Neural cell (in vitro differentiated cells): ENCODE measurements around the gene ELP4. TPM values are rescaled to one million over a fixed set of nuclear protein-coding genes. Genes with fewer than 3 reads are reported as not detected.

Source experiments
- H2AFZ ChIP-seq: fragments of 200-600, 300-800 bp; sonication (generic), shearing (Covaris generic); 2 replicates; pipeline ENCODE4 v1.6.0; 2014; ENCODE audit warnings: low read depth, mild to moderate bottlenecking, antibody characterized with exemption, low read length, moderate library complexity
- H3F3A ChIP-seq: fragments of 200-600 bp; shearing (Covaris generic); 2 replicates; pipeline ENCODE4 v1.6.1; 2016; ENCODE audit warnings: mild to moderate bottlenecking, moderate library complexity, mixed read lengths, antibody characterized with exemption, low read length; ENCODE audit not compliant: insufficient read depth, poor library complexity, severe bottlenecking
- H3K27ac ChIP-seq: fragments of 200-600, 300-800 bp; sonication (generic), shearing (Covaris generic); 2 replicates; pipeline ENCODE4 v1.5.1; 2014; ENCODE audit warnings: mild to moderate bottlenecking, low read length, moderate library complexity
- H3K27me3 ChIP-seq: fragments of 300-800, 200-600 bp; sonication (generic), shearing (Covaris generic); 2 replicates; pipeline ENCODE4 v1.6.0; 2014; ENCODE audit warnings: mild to moderate bottlenecking, low read depth, low read length, moderate library complexity; ENCODE audit not compliant: insufficient read depth
- H3K36me3 ChIP-seq: fragments of 300-800, 200-600 bp; sonication (generic), shearing (Covaris generic); 2 replicates; pipeline ENCODE4 v1.5.1; 2014; ENCODE audit warnings: mild to moderate bottlenecking, antibody characterized with exemption, low read length, moderate library complexity; ENCODE audit not compliant: insufficient read depth
- H3K4me2 ChIP-seq: fragments of 300-800, 200-600 bp; sonication (generic), shearing (Covaris generic); 2 replicates; pipeline ENCODE4 v1.6.0; 2014; ENCODE audit warnings: mild to moderate bottlenecking, low read length
- H3K4me3 ChIP-seq: fragments of 300-800, 200-600 bp; sonication (generic), shearing (Covaris generic); 2 replicates; pipeline ENCODE4 v1.5.1; 2014; ENCODE audit warnings: mild to moderate bottlenecking, low read length, moderate library complexity
- H3K79me2 ChIP-seq: fragments of 200-600 bp; shearing (Covaris generic); replicated peaks from 2 replicates; pipeline ENCODE4 v1.6.0; 2014; ENCODE audit warnings: mild to moderate bottlenecking, low read length, moderate library complexity; ENCODE audit not compliant: insufficient read depth
- H3K9ac ChIP-seq: fragments of 300-800, 200-600 bp; sonication (generic), shearing (Covaris generic); 2 replicates; pipeline ENCODE4 v1.6.1; 2016; ENCODE audit warnings: mild to moderate bottlenecking, low read length, mixed read lengths
- H3K9me2 ChIP-seq: fragments of 200-600 bp; shearing (Covaris generic); 2 replicates; pipeline ENCODE4 v1.6.1; 2016; ENCODE audit warnings: mild to moderate bottlenecking, low read length, mixed read lengths; ENCODE audit not compliant: insufficient read depth
- H3K9me3 ChIP-seq: fragments of 200-600, 300-800 bp; sonication (generic), shearing (Covaris generic); 2 replicates; pipeline ENCODE4 v1.6.1; 2016; ENCODE audit warnings: mild to moderate bottlenecking, mixed run types, low read length, moderate library complexity, mixed read lengths
- H4K20me1 ChIP-seq: fragments of 200-600 bp; shearing (Covaris generic); 2 replicates; pipeline ENCODE4 v1.6.1; 2016; ENCODE audit warnings: mild to moderate bottlenecking, mixed run types; ENCODE audit not compliant: insufficient read depth
- EP300 ChIP-seq: fragments of 450-650 bp; conservative IDR thresholded peaks from 2 replicates; pipeline ENCODE4 v1.6.1; 2014; ENCODE audit warnings: antibody characterized with exemption, mild to moderate bottlenecking, moderate library complexity; ENCODE audit not compliant: poor library complexity, severe bottlenecking
- EZH2 ChIP-seq: fragments of 200-600, 300-800 bp; shearing (Covaris generic), sonication (generic); IDR thresholded peaks from 2 replicates; pipeline ENCODE4 v1.6.1; 2014; ENCODE audit warnings: antibody characterized with exemption, low read length, borderline replicate concordance, mild to moderate bottlenecking; ENCODE audit not compliant: insufficient read depth, poor library complexity, severe bottlenecking
- MXI1 ChIP-seq: fragments of 450-650 bp; conservative IDR thresholded peaks from 2 replicates; pipeline ENCODE4 v1.6.1; 2014; ENCODE audit warnings: antibody characterized with exemption, mild to moderate bottlenecking; ENCODE audit not compliant: poor library complexity, severe bottlenecking
- POLR2AphosphoS5 ChIP-seq: IDR thresholded peaks from 2 replicates; pipeline ENCODE4 v1.6.1; 2012
- RAD21 ChIP-seq: fragments of 450-650 bp; conservative IDR thresholded peaks from 2 replicates; pipeline ENCODE4 v1.6.1; 2014; ENCODE audit warnings: antibody characterized with exemption, mild to moderate bottlenecking, moderate library complexity
- SMC3 ChIP-seq: fragments of 450-650 bp; conservative IDR thresholded peaks from 2 replicates; pipeline ENCODE4 v1.6.1; 2014; ENCODE audit warnings: antibody characterized with exemption, mild to moderate bottlenecking, moderate library complexity; ENCODE audit not compliant: poor library complexity
- TAF1 ChIP-seq: IDR thresholded peaks from 2 replicates; pipeline ENCODE4 v1.6.1; 2012; ENCODE audit warnings: low read depth
- polyA plus RNA-seq: library from polyadenylated mRNA; depleted of rRNA; stranded (reverse); fragments of >200 nt; gene quantifications from 2 replicates; pipeline ENCODE4 v1.2.3, GENCODE V29; 2014
- TF ChIP-seq, protein P1 (sequence below): fragments of 450-650 bp; IDR thresholded peaks from 2 replicates; pipeline ENCODE4 v1.5.1; 2014; ENCODE audit warnings: antibody characterized with exemption, mild to moderate bottlenecking, moderate library complexity; ENCODE audit not compliant: poor library complexity, severe bottlenecking
- TF ChIP-seq, protein P2 (sequence below): IDR thresholded peaks from 2 replicates; pipeline ENCODE4 v1.6.1; 2012; ENCODE audit warnings: borderline replicate concordance

The ELP4 gene
- polyA plus RNA-seq, 1 donor from 2014 or later, result 30.4 TPM

DNA sequence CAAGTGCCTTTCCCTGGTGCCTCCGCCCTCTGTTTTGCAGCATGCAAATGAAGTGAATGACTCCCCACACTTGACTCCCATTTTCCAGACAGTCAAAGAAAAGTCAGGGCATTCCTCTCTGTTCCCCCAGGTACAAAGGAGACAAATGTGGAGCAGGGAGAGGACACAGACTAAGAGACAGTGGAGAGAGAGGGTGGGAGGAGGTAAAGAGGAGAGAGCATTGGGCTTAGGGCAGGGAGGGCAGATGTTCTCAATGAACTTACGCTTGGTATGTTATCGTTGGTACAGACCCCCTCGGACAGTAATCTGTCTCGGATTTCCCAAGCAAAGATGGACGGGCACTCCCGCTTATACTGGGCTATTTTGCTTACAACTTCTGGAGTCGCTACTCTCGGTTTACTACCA lies 291.7 kb downstream of the ELP4 start:
- TF ChIP-seq TAF1 (no peak), MXI1 (no peak), EZH2 (no peak), POLR2AphosphoS5 (no peak), RAD21 (no peak), SMC3 (no peak), EP300 (no peak)
- TF ChIP-seq, protein P1, sequence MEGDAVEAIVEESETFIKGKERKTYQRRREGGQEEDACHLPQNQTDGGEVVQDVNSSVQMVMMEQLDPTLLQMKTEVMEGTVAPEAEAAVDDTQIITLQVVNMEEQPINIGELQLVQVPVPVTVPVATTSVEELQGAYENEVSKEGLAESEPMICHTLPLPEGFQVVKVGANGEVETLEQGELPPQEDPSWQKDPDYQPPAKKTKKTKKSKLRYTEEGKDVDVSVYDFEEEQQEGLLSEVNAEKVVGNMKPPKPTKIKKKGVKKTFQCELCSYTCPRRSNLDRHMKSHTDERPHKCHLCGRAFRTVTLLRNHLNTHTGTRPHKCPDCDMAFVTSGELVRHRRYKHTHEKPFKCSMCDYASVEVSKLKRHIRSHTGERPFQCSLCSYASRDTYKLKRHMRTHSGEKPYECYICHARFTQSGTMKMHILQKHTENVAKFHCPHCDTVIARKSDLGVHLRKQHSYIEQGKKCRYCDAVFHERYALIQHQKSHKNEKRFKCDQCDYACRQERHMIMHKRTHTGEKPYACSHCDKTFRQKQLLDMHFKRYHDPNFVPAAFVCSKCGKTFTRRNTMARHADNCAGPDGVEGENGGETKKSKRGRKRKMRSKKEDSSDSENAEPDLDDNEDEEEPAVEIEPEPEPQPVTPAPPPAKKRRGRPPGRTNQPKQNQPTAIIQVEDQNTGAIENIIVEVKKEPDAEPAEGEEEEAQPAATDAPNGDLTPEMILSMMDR, result no peak
- TF ChIP-seq, protein P2, sequence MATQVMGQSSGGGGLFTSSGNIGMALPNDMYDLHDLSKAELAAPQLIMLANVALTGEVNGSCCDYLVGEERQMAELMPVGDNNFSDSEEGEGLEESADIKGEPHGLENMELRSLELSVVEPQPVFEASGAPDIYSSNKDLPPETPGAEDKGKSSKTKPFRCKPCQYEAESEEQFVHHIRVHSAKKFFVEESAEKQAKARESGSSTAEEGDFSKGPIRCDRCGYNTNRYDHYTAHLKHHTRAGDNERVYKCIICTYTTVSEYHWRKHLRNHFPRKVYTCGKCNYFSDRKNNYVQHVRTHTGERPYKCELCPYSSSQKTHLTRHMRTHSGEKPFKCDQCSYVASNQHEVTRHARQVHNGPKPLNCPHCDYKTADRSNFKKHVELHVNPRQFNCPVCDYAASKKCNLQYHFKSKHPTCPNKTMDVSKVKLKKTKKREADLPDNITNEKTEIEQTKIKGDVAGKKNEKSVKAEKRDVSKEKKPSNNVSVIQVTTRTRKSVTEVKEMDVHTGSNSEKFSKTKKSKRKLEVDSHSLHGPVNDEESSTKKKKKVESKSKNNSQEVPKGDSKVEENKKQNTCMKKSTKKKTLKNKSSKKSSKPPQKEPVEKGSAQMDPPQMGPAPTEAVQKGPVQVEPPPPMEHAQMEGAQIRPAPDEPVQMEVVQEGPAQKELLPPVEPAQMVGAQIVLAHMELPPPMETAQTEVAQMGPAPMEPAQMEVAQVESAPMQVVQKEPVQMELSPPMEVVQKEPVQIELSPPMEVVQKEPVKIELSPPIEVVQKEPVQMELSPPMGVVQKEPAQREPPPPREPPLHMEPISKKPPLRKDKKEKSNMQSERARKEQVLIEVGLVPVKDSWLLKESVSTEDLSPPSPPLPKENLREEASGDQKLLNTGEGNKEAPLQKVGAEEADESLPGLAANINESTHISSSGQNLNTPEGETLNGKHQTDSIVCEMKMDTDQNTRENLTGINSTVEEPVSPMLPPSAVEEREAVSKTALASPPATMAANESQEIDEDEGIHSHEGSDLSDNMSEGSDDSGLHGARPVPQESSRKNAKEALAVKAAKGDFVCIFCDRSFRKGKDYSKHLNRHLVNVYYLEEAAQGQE, result no peak
- Histone ChIP-seq H3K36me3 (peaks cover 9% of the 10 kb centered on the region), H3K9me2 (no peaks in the 10 kb centered on the region), H3K27me3 (peaks cover 19% of the 10 kb centered on the region), H3F3A (peaks cover 5% of the 10 kb centered on the region), H3K79me2 (peaks cover 46% of the 10 kb centered on the region), H3K9ac (no peak overlapping the region), H4K20me1 (no peaks in the 10 kb centered on the region), H2AFZ (no peak overlapping the region), H3K27ac (no peak overlapping the region), H3K4me2 (no peak overlapping the region), H3K9me3 (no peaks in the 10 kb centered on the region), H3K4me3 (no peak overlapping the region)

DNA sequence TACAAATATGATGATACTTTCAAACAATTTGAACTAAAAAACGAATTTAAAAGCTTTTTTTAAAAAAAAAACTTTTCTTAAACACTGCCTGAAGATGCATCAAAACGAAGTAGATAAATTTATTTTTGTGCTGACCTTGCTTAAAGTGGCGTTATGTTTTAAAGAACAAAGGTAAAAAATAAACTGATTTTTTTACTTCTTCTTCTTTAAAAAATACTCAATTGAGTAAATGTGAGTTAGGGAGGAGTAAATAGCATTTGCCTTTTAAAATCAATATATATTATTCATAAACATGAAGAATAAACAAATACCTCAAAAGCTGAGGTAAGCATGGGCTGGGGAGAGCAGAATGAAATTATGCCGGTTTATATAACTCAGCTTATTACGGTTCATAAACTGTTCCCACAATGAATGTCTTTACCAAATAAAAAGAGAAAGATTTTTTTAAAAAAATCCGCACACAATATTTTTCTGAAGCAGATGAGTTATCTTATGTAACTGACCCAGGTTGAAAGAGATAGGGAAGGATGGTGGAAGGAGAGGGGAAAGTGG lies 292.5 kb downstream of the ELP4 start:
- Histone ChIP-seq H3F3A (peaks cover 5% of the 10 kb centered on the region), H3K27me3 (peaks cover 27% of the 10 kb centered on the region), H3K79me2 (peaks cover 54% of the 10 kb centered on the region), H3K9me3 (no peaks in the 10 kb centered on the region), H3K4me3 (no peak overlapping the region), H3K4me2 (no peak overlapping the region), H3K27ac (no peak overlapping the region), H3K36me3 (peaks cover 9% of the 10 kb centered on the region), H4K20me1 (no peaks in the 10 kb centered on the region), H2AFZ (no peak overlapping the region), H3K9me2 (no peaks in the 10 kb centered on the region), H3K9ac (no peak overlapping the region)
- no peak for TF ChIP-seq MXI1
- TF ChIP-seq EP300, result no peak
- TF ChIP-seq POLR2AphosphoS5, result no peak
- no peak for TF ChIP-seq TAF1
- TF ChIP-seq RAD21, result no peak
- TF ChIP-seq, protein P1, result no peak
- no peak for TF ChIP-seq SMC3
- TF ChIP-seq EZH2, result no peak
- TF ChIP-seq, protein P2, result no peak
